KG1 (cell line): ENCODE data around the gene ABL1.

Source experiments
- DNase-seq: peaks from one replicate; lab custom pipeline; 2025; lab: John Stamatoyannopoulos, UW

ABL1 gene

GRCh38 chr9:130933114-130934046 is 98.3 kb downstream of the ABL1 start:
- DNase-seq: no peak

GRCh38 chr9:130934246-130934645 is 99.2 kb downstream of the ABL1 start:
- no peak for DNase-seq

- no peak for DNase-seq
Measured at GRCh38 chr9:130934702-130935647, 99.9 kb downstream of the ABL1 start.

GRCh38 chr9:130935648-130936271 is 100.7 kb downstream of the ABL1 start:
- DNase-seq: no peak

GRCh38 chr9:130936285-130937117 is 101.4 kb downstream of the ABL1 start:
- no peak for DNase-seq
